ENCODE results near the gene ADAMTS2. TPM values are rescaled to one million over a fixed set of nuclear protein-coding genes. Genes with fewer than 3 reads are reported as not detected.

ADAMTS2 gene
- total RNA-seq, 1 donor from 2014 or later: 23.5 TPM

- TF ChIP-seq CTCF (IDR thresholded peaks at IDR 0.05; ENCODE audit: partially characterized antibody, unreplicated experiment): no peak
- H3K4me3 Mint-ChIP-seq (ENCODE audit: unreplicated experiment): no peak overlapping the region
- H3K36me3 Mint-ChIP-seq (ENCODE audit: unreplicated experiment): peaks cover 18% of the 10 kb centered on the region
- H3K4me1 Mint-ChIP-seq (ENCODE audit: low read depth, unreplicated experiment): peaks cover 12% of the 10 kb centered on the region
- H3K27ac Mint-ChIP-seq (ENCODE audit: unreplicated experiment): no peak overlapping the region
- peaks cover 19% of the 10 kb centered on the region for H3K27me3 Mint-ChIP-seq (ENCODE audit: unreplicated experiment)
- peaks cover 10% of the 10 kb centered on the region for H3K9me3 Mint-ChIP-seq (ENCODE audit: unreplicated experiment)
- DNase-seq: no peak
Observed at GRCh38 chr5:179237770-179238627, 107.3 kb downstream of the ADAMTS2 start.

- TF ChIP-seq CTCF (IDR thresholded peaks at IDR 0.05; ENCODE audit: partially characterized antibody, unreplicated experiment): no peak
- peaks cover 18% of the 10 kb centered on the region for H3K36me3 Mint-ChIP-seq (ENCODE audit: unreplicated experiment)
- no peak for DNase-seq
- peaks cover 11% of the 10 kb centered on the region for H3K4me1 Mint-ChIP-seq (ENCODE audit: low read depth, unreplicated experiment)
- no peak overlapping the region for H3K4me3 Mint-ChIP-seq (ENCODE audit: unreplicated experiment)
- no peak overlapping the region for H3K27ac Mint-ChIP-seq (ENCODE audit: unreplicated experiment)
- peaks cover 19% of the 10 kb centered on the region for H3K27me3 Mint-ChIP-seq (ENCODE audit: unreplicated experiment)
- H3K9me3 Mint-ChIP-seq (ENCODE audit: unreplicated experiment): peaks cover 5% of the 10 kb centered on the region
Observed at GRCh38 chr5:179235416-179236400, 109.6 kb downstream of the ADAMTS2 start.

GRCh38 chr5:179234563-179235135 is 110.6 kb downstream of the ADAMTS2 start:
- Mint-ChIP-seq H3K27ac (ENCODE audit: unreplicated experiment) (peak overlapping the region; percentile 46), H3K4me3 (ENCODE audit: unreplicated experiment) (no peak overlapping the region), H3K4me1 (ENCODE audit: low read depth, unreplicated experiment) (peaks cover 10% of the 10 kb centered on the region), H3K36me3 (ENCODE audit: unreplicated experiment) (peaks cover 13% of the 10 kb centered on the region), H3K27me3 (ENCODE audit: unreplicated experiment) (peaks cover 16% of the 10 kb centered on the region), H3K9me3 (ENCODE audit: unreplicated experiment) (peaks cover 3% of the 10 kb centered on the region)
- no peak for DNase-seq
- TF ChIP-seq CTCF (IDR thresholded peaks at IDR 0.05; ENCODE audit: partially characterized antibody, unreplicated experiment): no peak

- no peak for TF ChIP-seq CTCF (IDR thresholded peaks at IDR 0.05; ENCODE audit: partially characterized antibody, unreplicated experiment)
- H3K9me3 Mint-ChIP-seq (ENCODE audit: unreplicated experiment): peaks cover 3% of the 10 kb centered on the region
- H3K36me3 Mint-ChIP-seq (ENCODE audit: unreplicated experiment): peaks cover 7% of the 10 kb centered on the region
- H3K4me1 Mint-ChIP-seq (ENCODE audit: low read depth, unreplicated experiment): peaks cover 11% of the 10 kb centered on the region
- no peak overlapping the region for H3K4me3 Mint-ChIP-seq (ENCODE audit: unreplicated experiment)
- no peak for DNase-seq
- H3K27me3 Mint-ChIP-seq (ENCODE audit: unreplicated experiment): peaks cover 11% of the 10 kb centered on the region
- H3K27ac Mint-ChIP-seq (ENCODE audit: unreplicated experiment): no peak overlapping the region
Observed at GRCh38 chr5:179233909-179234562, 111.2 kb downstream of the ADAMTS2 start.

Measured in glutamatergic neuron (in vitro differentiated cells).